Globus pallidus (tissue), 1 donor: ENCODE data around the gene IFI27L2.
"Not testable (repeated sequence)": the region's sequence is repeated elsewhere in the genome, so short reads cannot be mapped to it uniquely, and the experiment has no call there.

Experiments
- DNase-seq: peaks from one replicate; pipeline ENCODE4 v3.0.0-alpha.2; 2015; ENCODE audit warnings: low spot score

Gene IFI27L2, protein sequence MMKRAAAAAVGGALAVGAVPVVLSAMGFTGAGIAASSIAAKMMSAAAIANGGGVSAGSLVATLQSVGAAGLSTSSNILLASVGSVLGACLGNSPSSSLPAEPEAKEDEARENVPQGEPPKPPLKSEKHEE

DNA sequence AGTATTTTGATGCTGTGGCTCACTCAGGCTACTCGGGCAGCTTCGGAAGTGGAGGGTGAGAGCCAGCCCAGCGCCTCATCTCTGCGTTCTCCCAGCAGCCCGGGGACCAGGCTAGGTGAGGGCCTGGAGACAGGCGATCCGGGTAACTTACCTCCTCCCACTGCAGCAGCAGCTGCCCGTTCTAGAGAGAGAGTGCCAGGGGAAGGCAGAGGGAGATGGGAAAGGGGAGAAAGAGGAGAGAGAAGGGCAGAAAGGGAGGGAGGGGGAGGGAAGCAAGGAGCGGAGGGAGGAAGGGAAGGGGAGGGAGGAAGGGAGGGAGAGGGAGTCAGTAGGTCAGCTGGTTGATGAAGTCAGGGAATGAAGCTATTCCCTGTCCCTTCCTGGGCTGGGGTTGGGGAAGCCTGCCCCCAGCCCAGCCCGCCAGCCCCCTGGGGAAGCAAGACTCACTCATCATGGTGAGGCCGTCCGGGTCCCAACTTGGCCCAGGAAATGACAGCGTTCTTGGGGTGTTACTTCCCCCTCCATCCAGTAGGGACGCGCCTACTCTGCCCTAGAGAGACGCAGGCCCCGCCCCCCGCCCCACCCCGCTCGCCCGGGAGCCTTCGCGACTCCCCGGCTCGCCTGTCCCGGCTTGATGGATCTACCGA, at the start of gene IFI27L2:
Gene IFI27L2 (minus strand): TSS at position 494 of the 647 bp plus-strand sequence. CDS start 40 bp downstream, at position 454.
- peak; percentile 91 for DNase-seq

DNA sequence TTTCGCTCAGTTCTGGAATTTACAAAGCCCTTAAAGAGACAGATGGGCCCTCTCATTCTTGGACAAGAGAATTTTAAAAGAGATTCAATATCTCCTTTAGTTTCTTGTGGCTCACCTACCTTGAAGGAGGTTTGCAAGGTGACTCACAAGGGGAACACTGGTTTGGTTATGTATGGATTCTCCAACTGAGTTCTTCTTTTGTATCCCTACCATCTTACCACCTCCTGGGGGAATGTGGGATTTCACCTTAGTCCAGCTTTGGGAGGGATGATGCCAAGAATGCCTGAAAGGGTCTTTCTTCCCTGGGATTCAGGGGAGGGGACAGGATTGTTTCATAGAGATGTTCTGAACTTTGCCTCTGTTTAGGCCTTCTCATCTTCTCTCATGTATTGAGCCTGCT, 48.4 kb upstream of the IFI27L2 start:
- DNase-seq, result no peak

DNA sequence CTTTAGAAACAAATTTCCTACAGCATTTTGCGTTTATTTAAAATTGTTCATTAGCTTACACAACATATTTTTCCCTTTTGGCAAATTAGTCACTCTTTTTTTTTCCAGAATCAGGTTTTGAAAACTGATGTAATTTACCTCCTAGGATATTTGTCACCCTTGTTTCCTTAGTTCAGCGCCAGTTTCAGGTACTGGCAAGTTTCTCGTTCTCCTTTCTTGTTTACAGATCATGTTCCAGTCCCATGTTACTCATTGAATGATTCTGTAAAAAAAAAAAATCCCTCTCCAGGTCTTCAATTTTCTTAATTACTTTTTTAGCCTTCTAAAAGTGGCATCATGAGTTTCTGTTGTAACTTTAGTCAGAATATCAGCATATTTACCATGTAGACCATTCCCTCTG, 47.4 kb upstream of the IFI27L2 start:
- no peak for DNase-seq

DNA sequence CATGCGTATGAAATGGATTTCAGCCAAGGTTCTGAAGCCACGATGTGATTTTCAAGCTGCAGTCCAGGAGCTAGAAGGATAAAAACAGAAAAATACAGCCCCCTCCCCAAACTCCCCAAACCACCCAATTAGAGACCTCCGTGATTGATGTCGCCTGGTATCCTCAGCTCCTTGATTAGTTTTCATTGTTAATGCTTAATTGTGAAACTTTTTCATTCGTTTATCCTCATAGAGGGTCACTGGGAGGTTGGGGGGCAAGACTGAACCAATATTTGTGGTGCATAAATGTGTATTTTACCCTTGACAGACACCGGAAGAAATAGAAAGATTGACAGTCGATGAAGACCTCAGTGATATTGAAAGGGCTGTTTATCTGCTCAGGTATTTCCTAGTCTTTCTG, 46.3 kb upstream of the IFI27L2 start:
- DNase-seq, result no peak

DNA sequence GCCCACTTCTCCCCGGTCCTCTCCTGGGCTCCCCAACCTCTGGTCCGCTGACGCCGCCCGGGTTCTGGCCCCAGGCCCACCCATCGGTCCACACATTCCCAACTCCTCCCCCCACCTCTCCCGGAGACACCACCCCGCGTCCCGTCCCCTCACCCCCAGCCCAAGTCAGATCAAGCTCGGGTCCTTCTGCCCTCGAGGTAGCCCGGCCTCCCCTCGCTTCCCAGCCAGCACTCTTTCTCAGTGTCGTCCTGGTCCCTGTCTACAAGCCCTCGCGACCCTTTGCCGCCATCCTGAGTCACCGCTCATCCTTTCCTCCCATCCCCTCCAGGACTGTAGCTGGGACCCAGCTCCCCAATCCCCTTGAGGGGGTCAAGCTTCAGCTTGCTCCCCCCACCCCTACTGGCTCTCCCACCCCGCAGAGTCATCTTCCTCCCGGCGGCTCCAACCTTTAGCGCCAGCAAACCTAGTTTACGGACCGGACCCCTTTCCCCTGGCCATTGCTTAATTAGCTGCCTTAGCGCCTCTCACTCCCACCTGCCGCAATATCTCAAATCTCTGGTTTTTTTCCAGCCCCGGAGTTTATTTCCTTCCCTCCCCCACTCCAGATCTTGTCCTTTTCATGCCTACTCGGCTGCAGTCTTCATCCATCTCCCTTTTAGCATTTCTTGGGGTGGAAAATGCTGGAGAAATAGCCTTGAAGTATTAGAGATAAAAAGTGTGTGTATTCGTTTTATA, 45.8 kb upstream of the IFI27L2 start:
- DNase-seq, result peak; percentile 16

DNA sequence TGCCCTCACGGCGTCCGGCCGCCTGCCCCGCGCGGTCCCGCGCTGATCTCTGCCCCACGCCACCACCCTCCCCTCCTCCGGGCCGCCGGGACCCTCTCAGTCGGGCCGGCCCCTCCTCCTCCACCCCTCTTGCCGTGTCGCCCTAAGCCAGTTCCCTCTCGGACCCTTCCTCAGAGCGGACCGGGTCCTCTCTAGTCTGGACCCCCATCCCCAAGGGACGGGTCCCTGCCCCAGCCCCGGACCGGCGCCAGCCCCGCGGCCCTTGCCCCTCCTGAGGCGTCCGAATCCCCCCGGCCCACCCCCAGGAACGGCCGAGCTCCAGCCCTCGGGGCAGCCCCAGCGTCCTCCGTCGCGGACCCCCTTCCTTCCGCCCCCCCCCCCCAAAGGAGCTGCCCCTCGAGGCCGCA, 45.2 kb upstream of the IFI27L2 start:
- DNase-seq, result no peak

DNA sequence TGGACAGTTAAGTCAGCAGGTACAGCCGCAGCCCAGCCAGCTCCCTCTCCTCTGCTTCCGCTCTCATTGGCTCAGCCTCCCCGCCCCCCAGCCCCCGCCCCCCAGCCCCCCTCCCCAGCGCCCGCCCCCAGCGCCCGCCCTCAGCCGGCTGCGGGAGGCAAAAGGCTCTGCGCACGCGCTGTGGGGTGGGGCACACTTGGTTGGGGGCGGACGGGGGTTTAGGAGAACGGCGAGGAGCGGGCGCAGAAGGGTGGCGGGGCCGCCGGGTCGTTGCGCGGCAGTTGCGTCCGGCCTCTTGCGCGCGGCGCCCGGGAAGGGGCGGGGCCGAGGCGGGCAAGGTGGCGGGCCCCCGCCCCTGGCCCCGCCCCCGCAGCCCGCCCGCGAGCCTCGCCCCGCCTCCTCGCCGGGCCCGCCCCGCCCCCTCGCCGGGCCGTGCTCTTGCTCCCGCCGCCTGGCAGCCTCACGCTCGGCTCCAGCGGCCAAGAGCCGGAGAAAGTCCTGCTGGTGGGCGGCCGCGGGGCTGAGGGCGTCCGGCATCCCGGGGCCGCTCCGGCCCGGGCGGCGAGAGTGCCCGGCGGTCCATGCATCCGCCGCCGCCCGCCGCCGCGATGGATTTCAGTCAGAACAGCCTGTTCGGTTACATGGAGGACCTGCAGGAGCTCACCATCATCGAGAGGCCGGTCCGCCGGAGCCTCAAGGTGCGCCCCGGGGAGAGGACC, 44.6 kb upstream of the IFI27L2 start, which contains the start of gene PPP4R4:
Gene PPP4R4 (plus strand): TSS at position 438 of the 719 bp plus-strand sequence. CDS start 144 bp downstream, at position 582.
- peak; percentile 83 for DNase-seq

DNA sequence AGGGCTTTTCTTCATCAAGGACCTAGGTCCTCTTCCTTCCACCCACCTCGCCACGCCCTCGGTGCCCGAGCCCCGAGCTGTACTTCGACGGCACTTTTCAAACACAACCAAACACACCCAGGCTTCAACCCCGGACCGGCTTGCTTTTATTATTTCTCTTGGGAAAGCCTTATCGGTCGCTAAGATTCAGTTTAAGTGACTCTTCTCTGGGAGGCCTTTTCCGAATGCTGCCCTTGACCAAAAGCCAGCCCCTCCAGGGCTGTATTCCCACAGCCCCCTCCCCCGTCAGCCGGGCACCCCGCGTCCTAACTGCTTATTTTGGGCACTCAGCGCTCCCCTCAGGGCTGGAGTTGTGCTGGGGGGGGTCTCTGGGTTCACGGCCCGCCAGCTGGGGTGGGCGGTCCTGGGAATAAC, 44.1 kb upstream of the IFI27L2 start:
- no peak for DNase-seq

DNA sequence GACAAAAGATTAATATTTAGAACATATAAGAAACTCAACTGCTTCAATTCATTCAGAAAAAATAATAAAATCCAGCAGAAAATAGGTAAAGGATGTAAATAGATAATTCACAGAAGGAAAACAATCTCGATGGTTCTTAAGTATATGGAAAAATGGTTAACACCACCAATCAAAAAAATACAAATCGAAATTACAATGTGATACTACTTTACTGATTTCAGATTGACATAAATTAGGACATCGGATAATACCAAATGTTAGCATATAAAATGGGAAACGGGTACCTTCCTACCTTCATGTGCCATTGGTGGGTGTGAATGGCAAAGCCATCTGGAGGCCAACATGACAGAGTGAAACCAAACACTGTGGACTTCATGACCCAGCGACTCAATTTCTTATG, 43.1 kb upstream of the IFI27L2 start:
- DNase-seq, result no peak

DNA sequence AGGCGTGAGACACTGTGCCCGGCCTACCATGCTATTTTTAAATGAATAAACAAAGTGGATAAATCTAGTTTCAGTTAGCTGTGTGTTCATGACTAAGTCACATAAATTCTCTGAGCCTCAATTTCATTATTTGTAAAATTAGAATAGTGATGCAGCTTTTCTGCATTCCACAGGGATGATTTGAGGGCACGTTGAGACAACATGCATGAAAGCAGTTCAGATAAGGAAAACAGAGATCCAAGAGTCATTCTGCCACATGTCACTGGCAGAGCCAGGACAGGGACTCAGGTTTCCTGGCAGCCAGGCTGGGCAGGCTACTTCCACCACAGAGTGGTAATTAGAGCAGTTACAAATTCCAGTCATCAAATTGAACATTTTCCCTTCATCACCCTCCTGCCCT, 41.8 kb upstream of the IFI27L2 start:
- DNase-seq, result no peak

DNA sequence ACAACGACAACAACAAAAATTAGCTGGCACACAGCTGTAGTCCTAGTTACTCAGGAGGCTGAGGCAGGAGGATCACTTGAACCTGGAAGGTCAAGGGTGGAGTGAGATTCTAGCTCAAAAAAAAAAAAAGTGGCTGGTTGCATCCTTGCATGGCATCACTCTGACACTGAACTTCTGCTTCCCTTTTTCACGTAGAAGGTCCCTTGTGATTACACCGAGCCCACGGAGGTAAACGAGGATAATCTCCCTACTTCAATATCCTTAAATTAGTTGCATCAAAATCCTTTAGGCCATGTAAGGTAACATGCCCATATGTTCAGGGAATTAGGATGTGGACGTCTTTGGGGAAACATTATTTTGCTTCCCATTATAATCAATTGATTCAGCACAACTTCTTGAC, 40.7 kb upstream of the IFI27L2 start:
- DNase-seq, result no peak

DNA sequence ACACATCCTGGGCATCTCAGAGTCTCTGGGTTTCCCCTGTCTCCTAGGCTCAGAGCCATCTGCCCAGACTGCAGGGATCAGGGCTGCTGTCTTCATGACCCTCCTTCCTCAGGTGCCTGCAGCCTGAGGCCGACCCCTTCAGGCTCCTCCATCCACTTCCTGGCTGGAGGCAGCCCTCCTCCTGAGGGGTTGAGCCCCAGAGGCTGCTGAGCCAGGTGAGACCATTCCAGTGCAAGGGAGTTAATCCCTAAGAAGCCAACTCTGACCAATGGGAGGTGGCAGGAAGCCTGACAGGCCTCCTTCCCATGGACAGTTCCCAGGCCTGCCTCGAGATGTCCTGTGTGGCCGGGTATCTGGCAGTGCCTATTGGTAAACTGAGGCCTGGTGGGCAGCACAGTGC, 36.3 kb upstream of the IFI27L2 start:
- no peak for DNase-seq

DNA sequence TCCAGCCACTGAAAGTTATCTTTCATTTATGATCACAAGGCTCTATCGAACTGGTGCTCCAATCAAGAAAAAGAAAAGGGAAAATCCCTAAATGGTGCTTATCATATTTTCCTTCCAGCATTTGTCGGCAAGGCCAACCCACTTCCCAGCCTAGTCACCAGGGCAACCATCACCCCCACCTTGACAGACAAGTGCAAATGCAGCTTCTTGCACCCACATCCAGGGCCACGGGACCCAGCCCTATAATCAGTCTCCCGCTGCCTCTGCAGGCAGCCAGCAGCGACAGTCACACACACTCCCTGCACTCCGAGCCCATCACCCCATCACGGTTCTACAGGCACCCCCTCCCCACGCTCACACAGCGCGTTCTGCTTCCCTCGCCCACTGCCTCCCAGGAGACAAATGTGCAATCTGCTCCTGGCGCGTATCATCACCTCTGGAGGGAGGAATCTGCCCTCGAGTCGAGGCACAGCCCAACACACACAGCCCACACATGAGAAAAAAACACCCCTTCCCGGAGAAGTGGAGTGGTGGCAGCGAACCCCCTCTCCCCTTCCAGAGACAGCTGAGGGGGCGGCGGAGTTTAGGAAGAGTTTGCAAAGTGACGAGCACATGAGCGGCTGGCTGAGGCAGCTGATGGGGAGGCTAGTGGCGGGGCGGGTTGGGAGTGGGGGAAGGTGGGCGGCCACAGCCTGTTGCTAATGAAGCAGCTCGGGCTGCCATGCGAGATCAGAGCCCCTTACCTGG, 35.5 kb upstream of the IFI27L2 start:
- DNase-seq, result no peak

DNA sequence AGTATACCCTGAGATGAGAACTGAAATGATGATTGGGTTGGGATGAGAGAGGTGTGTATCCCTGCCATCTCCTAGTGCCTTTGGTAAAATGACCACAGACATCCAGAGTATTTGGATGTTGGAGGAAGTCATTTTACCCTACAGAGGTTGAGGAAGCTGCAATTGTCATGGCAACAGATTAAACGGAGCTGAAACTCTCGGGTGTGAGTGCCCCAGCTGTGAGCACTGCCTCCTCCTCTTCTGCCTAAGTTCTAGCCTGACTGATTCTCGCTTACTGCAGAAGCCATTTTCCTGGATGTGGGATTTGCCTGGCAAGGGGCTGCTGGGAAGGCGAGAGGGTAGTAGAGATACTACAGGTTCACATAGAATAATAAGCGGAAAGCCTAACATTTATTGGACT, 34.4 kb upstream of the IFI27L2 start:
- DNase-seq, result no peak

DNA sequence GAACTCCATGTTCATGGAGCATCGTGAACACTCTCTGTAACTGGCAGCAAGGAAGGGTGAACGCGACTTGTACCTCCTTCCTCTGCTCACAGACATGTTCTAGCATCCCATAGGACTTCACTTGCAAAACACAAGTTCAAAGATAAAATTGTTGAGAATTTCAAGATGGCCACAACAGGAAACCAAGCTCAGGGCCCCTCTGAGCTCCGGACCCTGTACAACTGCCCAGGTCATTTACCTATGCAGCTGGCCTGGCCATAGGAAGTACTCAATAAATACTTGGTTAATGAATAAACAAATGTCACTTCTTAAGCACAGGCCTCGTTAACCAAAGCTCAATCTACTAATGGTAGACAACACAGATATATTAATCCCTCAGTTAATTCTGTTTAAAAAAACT, 33.1 kb upstream of the IFI27L2 start:
- DNase-seq, result no peak

DNA sequence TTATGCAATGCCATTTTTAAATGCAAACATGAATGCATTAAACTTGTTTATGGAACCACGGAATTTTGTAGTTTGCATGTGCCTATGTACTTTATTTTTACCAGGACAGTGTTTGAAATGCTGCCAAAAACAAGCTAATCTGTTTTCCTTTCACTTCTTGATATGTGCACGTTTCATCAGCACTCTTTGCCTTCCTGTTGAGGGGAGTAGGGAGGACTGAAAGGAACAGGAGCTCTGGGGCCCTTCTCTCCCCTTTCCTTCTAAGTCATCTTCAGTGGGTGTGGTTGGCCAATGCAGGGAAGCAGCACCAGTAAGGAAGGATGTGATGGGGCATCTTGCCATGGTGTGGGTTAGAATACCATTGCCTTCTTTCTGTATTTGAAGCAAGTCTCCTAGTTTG, 32.6 kb upstream of the IFI27L2 start:
- no peak for DNase-seq

DNA sequence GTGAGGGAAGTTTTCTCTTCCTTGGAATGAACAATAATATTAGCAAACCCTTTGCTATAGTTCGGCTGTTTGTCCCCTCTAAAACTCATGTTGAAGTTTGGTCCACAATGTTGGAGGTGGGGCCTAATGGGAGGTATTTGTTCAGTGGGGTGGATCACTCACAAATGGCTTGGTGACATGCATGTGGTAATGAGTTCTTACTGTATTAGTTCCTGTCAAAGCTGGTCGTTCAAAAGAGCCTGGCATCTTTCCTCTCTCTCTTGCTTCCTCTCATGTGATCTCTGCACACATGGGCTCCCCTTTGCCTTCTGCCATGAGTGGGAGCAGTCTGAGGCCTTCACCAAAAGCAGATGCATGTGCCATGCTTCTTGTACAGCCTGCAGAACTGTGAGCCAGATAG, 31.7 kb upstream of the IFI27L2 start:
- no peak for DNase-seq

DNA sequence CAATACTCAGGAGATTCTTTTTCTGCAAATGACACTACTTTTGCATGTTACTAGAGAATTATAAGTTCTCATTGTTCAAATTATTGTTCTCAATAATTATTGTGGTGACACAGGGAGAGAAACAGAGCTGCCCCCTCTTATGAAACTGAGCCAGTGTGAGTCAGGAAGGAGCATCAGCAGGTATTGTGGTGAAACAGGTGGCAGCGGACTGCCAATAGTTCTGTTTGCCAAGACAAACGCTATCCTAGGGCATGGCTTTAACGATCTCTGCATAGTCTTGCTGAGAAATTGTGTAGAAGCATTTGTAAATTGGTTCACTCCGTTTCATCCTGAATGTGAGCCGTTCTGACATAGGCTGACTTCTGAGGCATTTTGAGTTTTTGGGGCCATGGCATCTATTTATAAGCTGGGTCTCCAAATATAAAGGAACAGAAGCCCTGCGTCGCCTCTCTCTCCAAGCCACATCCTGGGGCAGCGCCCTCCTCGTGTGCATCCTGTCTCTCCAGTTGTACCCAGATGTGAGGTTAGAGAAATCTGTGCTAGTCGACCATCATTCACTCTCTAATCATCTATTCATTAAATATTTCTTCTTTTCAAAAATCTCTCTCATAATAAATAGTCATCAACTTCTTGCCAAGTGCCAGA, 29.0 kb upstream of the IFI27L2 start:
- no peak for DNase-seq

DNA sequence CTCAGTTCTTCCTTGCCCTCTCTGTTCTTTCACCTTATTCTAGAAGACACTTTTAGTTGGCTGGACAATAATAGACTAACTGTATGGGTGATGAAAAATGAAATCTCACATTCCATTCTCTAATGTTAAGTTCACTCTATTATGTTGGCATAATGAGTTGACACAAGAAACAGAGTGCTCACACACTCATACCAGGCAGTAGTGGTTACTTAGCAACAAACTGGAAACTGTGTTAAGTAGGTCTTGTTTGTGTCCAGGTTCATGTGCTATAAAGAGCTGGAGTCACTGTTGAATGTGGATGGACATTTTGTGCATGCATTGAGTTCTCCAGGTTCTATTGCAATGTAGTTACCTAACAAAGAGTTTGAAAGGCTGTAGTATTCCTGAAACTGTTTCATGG, 27.8 kb upstream of the IFI27L2 start:
- DNase-seq, result no peak

DNA sequence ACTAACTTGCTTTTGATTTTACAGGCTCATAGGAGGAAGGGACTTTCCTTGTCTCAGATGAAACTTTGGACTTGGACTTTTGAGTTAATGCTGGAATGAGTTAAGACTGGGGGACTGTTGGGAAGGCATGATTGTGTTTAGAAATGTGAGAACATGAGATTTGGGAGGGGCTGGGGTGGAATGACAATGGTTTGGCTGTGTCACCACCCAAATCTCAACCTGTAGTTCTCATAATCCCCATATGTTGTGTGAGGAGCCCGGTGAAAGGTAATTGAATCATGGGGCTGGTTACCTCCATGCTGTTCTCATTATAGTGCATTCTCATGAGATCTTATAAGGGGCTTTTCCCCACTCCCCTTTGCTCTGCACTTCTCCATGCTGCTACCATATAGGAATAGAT, 26.7 kb upstream of the IFI27L2 start:
- not testable (repeated sequence) for DNase-seq

DNA sequence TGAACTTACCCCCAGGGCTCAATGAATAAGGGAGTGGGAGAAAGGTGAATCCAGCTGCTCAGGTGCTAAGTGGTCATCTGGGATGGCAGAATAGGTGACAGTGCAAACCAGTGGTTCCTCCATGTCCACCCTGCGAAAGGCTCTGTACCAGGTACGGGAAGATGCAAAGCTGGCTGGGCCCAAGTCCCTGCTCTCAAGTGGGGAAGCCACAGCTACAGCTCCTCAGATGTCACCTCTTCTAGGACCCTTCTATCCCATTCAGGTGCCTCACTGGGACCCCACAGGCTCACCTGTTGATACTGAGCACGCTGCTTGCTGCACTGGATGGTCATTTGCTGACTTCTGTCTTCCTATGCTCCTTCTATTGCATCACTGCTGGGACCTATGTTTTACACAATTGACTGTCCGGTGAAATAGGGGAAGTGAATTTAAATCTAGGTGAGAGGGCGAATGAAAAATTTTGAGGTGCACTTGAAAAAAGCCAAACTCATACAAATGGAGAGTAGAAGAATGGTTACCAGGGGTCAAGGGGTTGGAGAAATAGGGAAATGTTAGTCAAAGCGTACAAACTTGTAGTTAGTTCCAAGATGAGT, 24.4 kb upstream of the IFI27L2 start:
- no peak for DNase-seq
